Spinal cord (tissue), 10 donors: ENCODE measurements around the gene PRKN. TPM values are rescaled to one million over a fixed set of nuclear protein-coding genes. Genes with fewer than 3 reads are reported as not detected.
"Not testable (repeated sequence)": the region's sequence is repeated elsewhere in the genome, so short reads cannot be mapped to it uniquely, and the experiment has no call there.

Experiments used
- DNase-seq, 6 donors: peaks; one replicate each; pipeline versions ENCODE4 v3.0.0 to v3.0.0-alpha.2; 2013 to 2015; ENCODE audit warnings: low spot score in 6 of 6, low read depth in 4 of 6
- H3K27ac ChIP-seq: one replicate; pipeline ENCODE4 v1.5.1; 2013; ENCODE audit warnings: low read depth, low read length, control low read depth
- H3K27me3 ChIP-seq: one replicate; pipeline ENCODE4 v1.6.1; 2013; ENCODE audit warnings: low read length; ENCODE audit not compliant: control insufficient read depth, insufficient read depth
- H3K36me3 ChIP-seq: one replicate; pipeline ENCODE4 v1.6.1; 2013; ENCODE audit warnings: low read length; ENCODE audit not compliant: control insufficient read depth, insufficient read depth
- H3K4me1 ChIP-seq: one replicate; pipeline ENCODE4 v1.6.1; 2013; ENCODE audit warnings: low read length; ENCODE audit not compliant: control insufficient read depth, insufficient read depth
- H3K4me3 ChIP-seq: one replicate; pipeline ENCODE4 v1.5.1; 2013; ENCODE audit warnings: low read depth, low read length, control low read depth
- H3K9me3 ChIP-seq: one replicate; pipeline ENCODE4 v1.6.1; 2013; ENCODE audit warnings: low read length; ENCODE audit not compliant: control insufficient read depth, insufficient read depth
- whole genome bisulfite sequencing: methylation state at CpG from one replicate; pipeline ENCODE4 v1.1.5; 2013; ENCODE audit warnings: missing lambda C conversion rate; ENCODE audit not compliant: insufficient coverage; 5-methylcytosine and 5-hydroxymethylcytosine counted together
- polyA plus RNA-seq, 2 donors: library from polyadenylated mRNA; unstranded; fragments of 120-200 nt; gene quantifications; one replicate each; pipeline ENCODE4 v1.2.1, GENCODE V29; 2013; ENCODE audit not compliant: insufficient read length in 2 of 2
- total RNA-seq, 2 donors: library from RNA; depleted of rRNA in 1 of 2; stranded (reverse); fragments of 120-200 nt in 1 of 2; fragments of >200 nt in 1 of 2; gene quantifications; one replicate each; pipeline versions ENCODE4 v1.2.3 to v1.2.4, GENCODE V29; 2013 to 2014
- donor health status: healthy.

The PRKN gene
- total and polyA plus RNA-seq, 4 donors = 7.4 to 9.5 (median 8.4) TPM

- DNase-seq = peak in 1 of 6 donors; percentile 25
- Histone ChIP-seq H3K36me3 (no peaks in the 10 kb centered on the region), H3K27me3 (no peaks in the 10 kb centered on the region), H3K9me3 (no peaks in the 10 kb centered on the region), H3K4me3 (no peak overlapping the region), H3K4me1 (no peaks in the 10 kb centered on the region), H3K27ac (no peak overlapping the region)
- WGBS = 80% methylated on average over 2 of the region's 4 CpGs
These were observed 180.7 kb downstream of the PRKN start for GRCh38 chr6:162546905-162547304.

- WGBS = 78% methylated on average over 3 of the region's 6 CpGs
- H3K9me3 ChIP-seq = no peaks in the 10 kb centered on the region
- H3K4me1 ChIP-seq = no peaks in the 10 kb centered on the region
- no peak overlapping the region for H3K27ac ChIP-seq
- no peak for DNase-seq
- H3K4me3 ChIP-seq = no peak overlapping the region
- H3K36me3 ChIP-seq = no peaks in the 10 kb centered on the region
- no peaks in the 10 kb centered on the region for H3K27me3 ChIP-seq
These were observed 184.3 kb downstream of the PRKN start for GRCh38 chr6:162543221-162543620.

- H3K27me3 ChIP-seq = no peaks in the 10 kb centered on the region
- no peak overlapping the region for H3K27ac ChIP-seq
- no peaks in the 10 kb centered on the region for H3K36me3 ChIP-seq
- 86% methylated on average over 2 of the region's 4 CpGs for WGBS
- H3K4me1 ChIP-seq = no peaks in the 10 kb centered on the region
- no peak for DNase-seq
- H3K4me3 ChIP-seq = no peak overlapping the region
- H3K9me3 ChIP-seq = no peaks in the 10 kb centered on the region
These were observed 186.5 kb downstream of the PRKN start for GRCh38 chr6:162541019-162541601.

GRCh38 chr6:162539321-162539720 lies 188.2 kb downstream of the PRKN start:
- H3K9me3 ChIP-seq = no peaks in the 10 kb centered on the region
- peak in 2 of 6 donors; percentile 16 to 70 for DNase-seq
- no peak overlapping the region for H3K27ac ChIP-seq
- no peaks in the 10 kb centered on the region for H3K27me3 ChIP-seq
- no peak overlapping the region for H3K4me3 ChIP-seq
- no peaks in the 10 kb centered on the region for H3K36me3 ChIP-seq
- no CpG with 5 or more reads among the region's 3 CpGs for WGBS
- no peaks in the 10 kb centered on the region for H3K4me1 ChIP-seq

DNA sequence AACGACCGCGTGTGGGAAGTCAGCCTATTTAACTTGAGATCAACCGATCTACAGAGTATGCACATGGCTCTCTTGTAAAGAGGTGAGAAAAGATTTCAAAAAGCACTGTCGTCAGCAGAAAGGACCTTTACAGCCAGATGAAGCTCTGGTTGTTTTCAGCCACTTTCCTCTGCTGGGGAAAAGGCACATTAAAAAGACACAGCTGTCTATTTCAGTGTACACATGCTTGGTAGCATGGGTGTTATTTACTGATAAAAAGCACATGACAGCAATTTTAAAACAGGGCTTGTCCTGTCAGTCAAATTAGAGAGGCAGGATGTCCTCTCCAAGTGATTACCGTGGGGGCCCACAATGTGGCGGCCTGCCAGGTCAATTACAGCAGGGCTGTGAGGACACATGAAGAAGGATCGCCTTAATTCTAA lies 188.9 kb downstream of the PRKN start:
- no peak overlapping the region for H3K27ac ChIP-seq
- no CpG with 5 or more reads among the region's 8 CpGs for WGBS

DNA sequence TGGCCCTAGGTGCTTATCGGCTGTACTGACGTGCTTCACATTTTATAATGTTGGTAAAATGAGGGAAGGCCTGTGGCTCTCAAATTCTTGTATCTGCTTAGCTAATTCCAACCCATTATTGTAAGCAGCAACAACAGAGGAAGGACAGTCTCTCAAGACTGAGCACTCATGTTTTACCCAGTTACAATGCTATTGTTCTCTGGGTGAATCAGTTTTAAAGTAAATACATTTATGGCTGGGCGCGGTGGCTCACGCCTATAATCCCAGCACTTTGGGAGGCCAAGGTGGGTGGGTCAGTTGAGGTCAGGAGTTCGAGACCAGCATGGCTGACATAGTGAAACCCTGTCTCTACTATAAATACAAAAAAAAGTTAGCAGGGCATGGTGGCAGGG lies 194.6 kb downstream of the PRKN start:
- DNase-seq = peak in 1 of 6 donors; percentile 8
- Histone ChIP-seq H3K36me3 (no peaks in the 10 kb centered on the region), H3K4me3 (no peak overlapping the region), H3K4me1 (no peaks in the 10 kb centered on the region), H3K9me3 (no peaks in the 10 kb centered on the region), H3K27ac (no peak overlapping the region), H3K27me3 (no peaks in the 10 kb centered on the region)
- no CpG with 5 or more reads among the region's 6 CpGs for WGBS

More for the DNA sequence above, 188.9 kb downstream of the PRKN start:
- Histone ChIP-seq H3K4me3 (no peak overlapping the region), H3K9me3 (no peaks in the 10 kb centered on the region), H3K27me3 (no peaks in the 10 kb centered on the region), H3K4me1 (no peaks in the 10 kb centered on the region), H3K36me3 (no peaks in the 10 kb centered on the region)
- peak in 5 of 6 donors; percentile 9 to 90 (median 26) for DNase-seq

- Histone ChIP-seq H3K27ac (no peak overlapping the region), H3K27me3 (no peaks in the 10 kb centered on the region), H3K4me1 (no peaks in the 10 kb centered on the region), H3K36me3 (no peaks in the 10 kb centered on the region), H3K4me3 (no peak overlapping the region), H3K9me3 (no peaks in the 10 kb centered on the region)
- 86% methylated on average over 1 of the region's 9 CpGs for WGBS
- peak in 1 of 6 donors; percentile 57 for DNase-seq
These were observed 195.1 kb downstream of the PRKN start for GRCh38 chr6:162532283-162533008.

DNA sequence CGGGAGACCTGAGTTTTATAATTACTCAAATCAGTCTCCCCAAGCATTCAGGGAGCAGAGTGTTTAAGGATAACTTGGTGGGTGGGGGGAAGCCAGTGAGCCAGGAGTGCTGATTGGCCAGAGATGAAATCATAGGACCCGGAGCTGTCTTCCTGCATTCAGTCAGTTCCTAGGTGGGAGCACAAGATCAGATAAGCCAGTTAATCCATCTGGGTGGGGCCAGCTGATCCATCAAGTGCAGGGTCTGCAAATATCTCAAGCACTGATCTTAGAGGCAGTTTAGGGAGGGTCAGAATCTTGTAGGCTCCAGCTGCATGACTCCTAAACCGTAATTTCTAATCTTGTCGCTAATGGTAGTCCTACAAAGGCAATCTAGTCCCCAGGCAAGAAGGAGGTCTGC lies 196.2 kb downstream of the PRKN start:
- 92% methylated on average over 3 of the region's 4 CpGs for WGBS
- DNase-seq = peak in 1 of 6 donors; percentile 9
- H3K36me3 ChIP-seq, H3K27me3 ChIP-seq, H3K27ac ChIP-seq, H3K9me3 ChIP-seq, H3K4me1 ChIP-seq, H3K4me3 ChIP-seq: not testable (repeated sequence)

GRCh38 chr6:162528538-162528937 lies 199.0 kb downstream of the PRKN start:
- no peak overlapping the region for H3K4me3 ChIP-seq
- no peak overlapping the region for H3K27ac ChIP-seq
- DNase-seq = no peak
- no peaks in the 10 kb centered on the region for H3K36me3 ChIP-seq
- no peaks in the 10 kb centered on the region for H3K9me3 ChIP-seq
- WGBS = 92% methylated on average over 4 of the region's 6 CpGs
- H3K27me3 ChIP-seq = no peaks in the 10 kb centered on the region
- no peaks in the 10 kb centered on the region for H3K4me1 ChIP-seq

- Histone ChIP-seq H3K36me3 (no peaks in the 10 kb centered on the region), H3K4me3 (no peak overlapping the region), H3K9me3 (no peaks in the 10 kb centered on the region), H3K27ac (no peak overlapping the region), H3K27me3 (no peaks in the 10 kb centered on the region), H3K4me1 (no peaks in the 10 kb centered on the region)
- WGBS = 67% methylated on average over 1 of the region's 7 CpGs
- peak in 1 of 6 donors; percentile 8 for DNase-seq
These were observed 200.6 kb downstream of the PRKN start for GRCh38 chr6:162526960-162527359.
